ENCODE measurements around the gene TRPC4.

- TF ChIP-seq CSRNP3 (CRISPR knock-in tag; IDR thresholded peaks at IDR 0.05) (no peak), ZNF565 (CRISPR knock-in tag; conservative IDR thresholded peaks at IDR 0.05; ENCODE audit: low read depth) (no peak), POU6F1 (CRISPR knock-in tag; IDR thresholded peaks at IDR 0.05; ENCODE audit: borderline replicate concordance, low read depth) (no peak), BACH2 (CRISPR knock-in tag; IDR thresholded peaks at IDR 0.05; ENCODE audit: borderline replicate concordance) (no peak), CREB5 (CRISPR knock-in tag; IDR thresholded peaks at IDR 0.05; ENCODE audit: low read depth) (no peak), ARNTL (CRISPR knock-in tag; IDR thresholded peaks at IDR 0.05; ENCODE audit: borderline replicate concordance, low read depth) (no peak), OSR1 (CRISPR knock-in tag; IDR thresholded peaks at IDR 0.05) (no peak), ZNF8 (CRISPR knock-in tag; IDR thresholded peaks at IDR 0.05) (no peak), RARB (CRISPR knock-in tag; IDR thresholded peaks at IDR 0.05) (no peak), PATZ1 (CRISPR knock-in tag; IDR thresholded peaks at IDR 0.05; ENCODE audit: borderline replicate concordance) (no peak)
Observed at GRCh38 chr13:37886879-37887278, 17.3 kb upstream of the TRPC4 start.

Data from SK-N-SH treated with all-trans-retinoic acid at 6 μM for 48 hours (cell line).